BJ (cell line): Measurements from ENCODE around the gene SFSWAP. TPM values are rescaled to one million over a fixed set of nuclear protein-coding genes. Genes with fewer than 3 reads are reported as not detected.

ENCODE experiments used
- CTCF ChIA-PET: fragments of 350-600 bp; formaldehyde crosslinking; extraction: SDS; loops from one replicate; lab custom pipeline; 2021; ENCODE audit warnings: antibody characterized with exemption, inconsistent platforms; lab: Yijun Ruan, JAX
- POLR2A ChIA-PET: fragments of 300-600 bp; sonication (Branson Sonifier 250); formaldehyde crosslinking; extraction: SDS; loops from one replicate; lab custom pipeline; 2021; ENCODE audit warnings: antibody characterized with exemption; lab: Charles Lee
- DNase-seq: peaks from one replicate; pipeline ENCODE4 v3.0.0-alpha.2; 2011; ENCODE audit warnings: low read depth
- H3K27me3 ChIP-seq: 2 replicates; pipeline ENCODE4 v1.6.0; 2011; ENCODE audit warnings: low read length; ENCODE audit not compliant: control insufficient read depth, insufficient read depth
- H3K36me3 ChIP-seq: 2 replicates; pipeline ENCODE4 v1.5.1; 2011; ENCODE audit warnings: low read length; ENCODE audit not compliant: control insufficient read depth, insufficient read depth
- H3K4me3 ChIP-seq: 2 replicates; pipeline ENCODE4 v1.5.1; 2011; ENCODE audit warnings: low read depth, mild to moderate bottlenecking, control low read depth, low read length
- polyA plus RNA-seq: library from polyadenylated mRNA; depleted of rRNA; stranded (reverse); fragments of >200 nt; gene quantifications from 2 replicates; pipeline ENCODE4 v1.2.3, GENCODE V29; 2011
- TF ChIP-seq, protein P1 (sequence below): IDR thresholded peaks from 2 replicates; pipeline ENCODE4 v1.5.1; 2011; ENCODE audit warnings: low read depth, mild to moderate bottlenecking, control low read depth, inconsistent platforms, low read length, moderate library complexity; ENCODE audit not compliant: insufficient read depth

The SFSWAP gene
- polyA plus RNA-seq, 1 experiment: 11.7 TPM

- CTCF ChIA-PET: no interaction called here
- Histone ChIP-seq H3K36me3 (peaks cover 41% of the 10 kb centered on the region), H3K27me3 (no peaks in the 10 kb centered on the region), H3K4me3 (no peak overlapping the region)
- TF ChIP-seq, protein P1, sequence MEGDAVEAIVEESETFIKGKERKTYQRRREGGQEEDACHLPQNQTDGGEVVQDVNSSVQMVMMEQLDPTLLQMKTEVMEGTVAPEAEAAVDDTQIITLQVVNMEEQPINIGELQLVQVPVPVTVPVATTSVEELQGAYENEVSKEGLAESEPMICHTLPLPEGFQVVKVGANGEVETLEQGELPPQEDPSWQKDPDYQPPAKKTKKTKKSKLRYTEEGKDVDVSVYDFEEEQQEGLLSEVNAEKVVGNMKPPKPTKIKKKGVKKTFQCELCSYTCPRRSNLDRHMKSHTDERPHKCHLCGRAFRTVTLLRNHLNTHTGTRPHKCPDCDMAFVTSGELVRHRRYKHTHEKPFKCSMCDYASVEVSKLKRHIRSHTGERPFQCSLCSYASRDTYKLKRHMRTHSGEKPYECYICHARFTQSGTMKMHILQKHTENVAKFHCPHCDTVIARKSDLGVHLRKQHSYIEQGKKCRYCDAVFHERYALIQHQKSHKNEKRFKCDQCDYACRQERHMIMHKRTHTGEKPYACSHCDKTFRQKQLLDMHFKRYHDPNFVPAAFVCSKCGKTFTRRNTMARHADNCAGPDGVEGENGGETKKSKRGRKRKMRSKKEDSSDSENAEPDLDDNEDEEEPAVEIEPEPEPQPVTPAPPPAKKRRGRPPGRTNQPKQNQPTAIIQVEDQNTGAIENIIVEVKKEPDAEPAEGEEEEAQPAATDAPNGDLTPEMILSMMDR: no peak
- POLR2A ChIA-PET: no interaction called here
- DNase-seq: no peak
These were observed 42.1 kb downstream of the SFSWAP start for GRCh38 chr12:131753005-131753404.

- no peaks in the 10 kb centered on the region for H3K27me3 ChIP-seq
- TF ChIP-seq, protein P1: no peak
- CTCF ChIA-PET: no interaction called here
- POLR2A ChIA-PET: no interaction called here
- no peak overlapping the region for H3K4me3 ChIP-seq
- no peak for DNase-seq
- peaks cover 42% of the 10 kb centered on the region for H3K36me3 ChIP-seq
These were observed 42.9 kb downstream of the SFSWAP start for GRCh38 chr12:131753757-131754156.

- H3K36me3 ChIP-seq: peaks cover 41% of the 10 kb centered on the region
- TF ChIP-seq, protein P1: no peak
- CTCF ChIA-PET: interaction anchor here (1.7 kb wide), 1 partner anchor 11 kb away, joined by 9 read pairs; no protein-coding TSS in a partner anchor
These were observed 43.3 kb downstream of the SFSWAP start for GRCh38 chr12:131754184-131754583.

GRCh38 chr12:131755305-131756113 lies 44.6 kb downstream of the SFSWAP start:
- Histone ChIP-seq H3K27me3 (no peaks in the 10 kb centered on the region), H3K36me3 (peaks cover 35% of the 10 kb centered on the region), H3K4me3 (no peak overlapping the region)
- ChIA-PET CTCF (interaction anchor here (0.8 to 1.7 kb wide), 2 partner anchors 10 to 12 kb away, joined by 4 to 9 read pairs; no protein-coding TSS in a partner anchor), POLR2A (no interaction called here)
- TF ChIP-seq, protein P1: peak; percentile 50
- no peak for DNase-seq

More at GRCh38 chr12:131754184-131754583, 43.3 kb downstream of the SFSWAP start:
- DNase-seq: no peak
- Histone ChIP-seq H3K27me3 (no peaks in the 10 kb centered on the region), H3K4me3 (no peak overlapping the region)
- POLR2A ChIA-PET: no interaction called here

- CTCF ChIA-PET: no interaction called here
- H3K36me3 ChIP-seq: peaks cover 33% of the 10 kb centered on the region
- no peak overlapping the region for H3K4me3 ChIP-seq
- H3K27me3 ChIP-seq: no peaks in the 10 kb centered on the region
- POLR2A ChIA-PET: no interaction called here
- DNase-seq: no peak
- TF ChIP-seq, protein P1: no peak
These were observed 45.6 kb downstream of the SFSWAP start for GRCh38 chr12:131756441-131756840.
